K562 (cell line): Measurements from ENCODE around the gene GCN1. TPM values are rescaled to one million over a fixed set of nuclear protein-coding genes. Genes with fewer than 3 reads are reported as not detected.

Source experiments
- CHD2 ChIP-seq: IDR thresholded peaks from 2 replicates; pipeline ENCODE4 v1.6.1; 2011; ENCODE audit warnings: low read depth, low read length
- ESRRB ChIP-seq: fragments of 250-450 bp; sonication (Bioruptor Pico); IDR thresholded peaks from 2 replicates; pipeline ENCODE4 v1.5.0; 2020; ENCODE audit warnings: mild to moderate bottlenecking, moderate library complexity, borderline replicate concordance
- HDAC8 ChIP-seq: fragments of 450-650 bp; IDR thresholded peaks from 2 replicates; pipeline ENCODE4 v1.6.1; 2016; ENCODE audit warnings: mild to moderate bottlenecking, missing genetic modification characterization, moderate library complexity, missing compliant biosample characterization
- MAFF ChIP-seq: IDR thresholded peaks from 2 replicates; pipeline ENCODE4 v1.6.1; 2012; ENCODE audit warnings: low read length, improper control_type of control experiment
- MECOM ChIP-seq: fragments of 250-450 bp; sonication (Bioruptor Pico); IDR thresholded peaks from 2 replicates; pipeline ENCODE4 v1.8.0; 2022; ENCODE audit warnings: inconsistent platforms
- MTA3 ChIP-seq: fragments of 450-650 bp; formaldehyde crosslinking; IDR thresholded peaks from 2 replicates; pipeline ENCODE4 v1.6.1; 2017; ENCODE audit warnings: mild to moderate bottlenecking, borderline replicate concordance
- NFE2L1 ChIP-seq: fragments of 450-650 bp; IDR thresholded peaks from 2 replicates; pipeline ENCODE4 v1.6.1; 2016; ENCODE audit warnings: missing genetic modification characterization, low read depth, mild to moderate bottlenecking, missing compliant biosample characterization, moderate library complexity, borderline replicate concordance
- PPARD ChIP-seq: fragments of 250-450 bp; sonication (Bioruptor Pico); IDR thresholded peaks from 2 replicates; pipeline ENCODE4 v1.8.0; 2022; ENCODE audit warnings: inconsistent platforms, mild to moderate bottlenecking, moderate library complexity
- RAD21 ChIP-seq, 2 experiments: fragments of 250-450 bp in 1 of 2; fragments of 450-650 bp in 1 of 2; sonication (Bioruptor Pico) in 1 of 2; formaldehyde crosslinking in 1 of 2; IDR thresholded peaks in 1 of 2; conservative IDR thresholded peaks in 1 of 2; 2 replicates each; pipeline versions ENCODE4 v1.4.0 to v1.8.0; 2020 to 2022; ENCODE audit warnings: mild to moderate bottlenecking in 2 of 2, moderate library complexity in 1 of 2
- SIRT6 ChIP-seq: IDR thresholded peaks from one replicate; pipeline ENCODE4 v1.6.1; 2012; ENCODE audit warnings: low read depth, mild to moderate bottlenecking, control low read depth, inconsistent platforms, low read length, moderate library complexity
- SMARCA5 ChIP-seq: fragments of 450-650 bp; IDR thresholded peaks from 2 replicates; pipeline ENCODE4 v1.6.1; 2016
- SREBF1 ChIP-seq: fragments of 150-350 bp; IDR thresholded peaks from 2 replicates; pipeline ENCODE4 v1.6.1; 2014; ENCODE audit warnings: antibody characterized with exemption, low read depth, low read length, borderline replicate concordance
- TCF7L2 ChIP-seq: fragments of 150-350 bp; IDR thresholded peaks from 2 replicates; pipeline ENCODE4 v1.6.1; 2016; ENCODE audit warnings: low read depth, mild to moderate bottlenecking, low read length, moderate library complexity
- THRAP3 ChIP-seq: fragments of 450-650 bp; IDR thresholded peaks from 2 replicates; pipeline ENCODE4 v1.6.1; 2016; ENCODE audit warnings: mild to moderate bottlenecking, inconsistent platforms, borderline replicate concordance
- ZNF140 ChIP-seq: fragments of 250-450 bp; sonication (Bioruptor Pico); IDR thresholded peaks from 2 replicates; pipeline ENCODE4 v1.8.0; 2021; ENCODE audit warnings: moderate library complexity, mild to moderate bottlenecking, inconsistent platforms
- ZNF354B ChIP-seq: fragments of 250-450 bp; sonication (Bioruptor Pico); IDR thresholded peaks from 2 replicates; pipeline ENCODE4 v1.4.0; 2020
- ZNF431 ChIP-seq: sonication (generic); formaldehyde crosslinking; IDR thresholded peaks from 2 replicates; pipeline ENCODE4 v1.8.0; 2022; ENCODE audit warnings: mild to moderate bottlenecking, missing genetic modification reagents
- ZNF584 ChIP-seq: fragments of 200-800 bp; sonication (Bioruptor generic); IDR thresholded peaks from 2 replicates; pipeline ENCODE4 v1.6.1; 2016; ENCODE audit warnings: low read depth, mild to moderate bottlenecking, missing genetic modification characterization, missing compliant biosample characterization
- ZNF764 ChIP-seq: fragments of 250-450 bp; sonication (Bioruptor Pico); IDR thresholded peaks from 2 replicates; pipeline ENCODE4 v1.4.0; 2020; ENCODE audit warnings: low read depth, mild to moderate bottlenecking, moderate library complexity
- polyA plus RNA-seq, 8 experiments: library from polyadenylated mRNA; depleted of rRNA in 4 of 8; stranded (reverse) in 5 of 8; unstranded in 3 of 8; fragments of >200 nt; fragmentation: Nextera tagmentation in 2 of 8; fragmentation: Illumina TruSeq in 1 of 8; extraction: Ambion mirVana in 2 of 8; extraction: Trizol in 1 of 8; gene quantifications; 2 replicates each; pipeline versions ENCODE4 v1.2.1 to v1.2.3, GENCODE V29; 2011 to 2014; ENCODE audit warnings: inconsistent platforms in 1 of 8, missing spikeins in 1 of 8
- total RNA-seq, 7 experiments: library from RNA; depleted of rRNA in 6 of 7; stranded (reverse); fragments of >200 nt in 6 of 7; fragmentation: Illumina TruSeq in 2 of 7; extraction: Trizol in 2 of 7; gene quantifications; 2 replicates each; pipeline versions ENCODE4 v1.2.1 to v1.2.3, GENCODE V29; 2011 to 2021; ENCODE audit warnings: low replicate concordance in 1 of 7
- TF ChIP-seq, protein P1 (sequence below): sonication (generic); formaldehyde crosslinking; IDR thresholded peaks from 2 replicates; pipeline ENCODE4 v1.8.0; 2022; ENCODE audit warnings: mild to moderate bottlenecking, missing genetic modification reagents
- TF ChIP-seq, protein P2 (sequence below): fragments of 250-450 bp; sonication (Bioruptor Pico); IDR thresholded peaks from 2 replicates; pipeline ENCODE4 v1.4.0; 2020; ENCODE audit warnings: mild to moderate bottlenecking, moderate library complexity
- TF ChIP-seq, protein P3 (sequence below): fragments of 450-650 bp; formaldehyde crosslinking; IDR thresholded peaks from 2 replicates; pipeline ENCODE4 v1.4.0; 2020; ENCODE audit warnings: mild to moderate bottlenecking, moderate library complexity
- TF ChIP-seq, protein P4 (sequence below): sonication (generic); formaldehyde crosslinking; IDR thresholded peaks from 2 replicates; pipeline ENCODE4 v1.5.0; 2020; ENCODE audit warnings: missing genetic modification reagents

Gene GCN1
- total and polyA plus RNA-seq, 9 of the 15 experiments (the other 6 are each of a cell fraction or from before 2014, with no cell fraction given): 11.9 to 190 (median 51.7) TPM

DNA sequence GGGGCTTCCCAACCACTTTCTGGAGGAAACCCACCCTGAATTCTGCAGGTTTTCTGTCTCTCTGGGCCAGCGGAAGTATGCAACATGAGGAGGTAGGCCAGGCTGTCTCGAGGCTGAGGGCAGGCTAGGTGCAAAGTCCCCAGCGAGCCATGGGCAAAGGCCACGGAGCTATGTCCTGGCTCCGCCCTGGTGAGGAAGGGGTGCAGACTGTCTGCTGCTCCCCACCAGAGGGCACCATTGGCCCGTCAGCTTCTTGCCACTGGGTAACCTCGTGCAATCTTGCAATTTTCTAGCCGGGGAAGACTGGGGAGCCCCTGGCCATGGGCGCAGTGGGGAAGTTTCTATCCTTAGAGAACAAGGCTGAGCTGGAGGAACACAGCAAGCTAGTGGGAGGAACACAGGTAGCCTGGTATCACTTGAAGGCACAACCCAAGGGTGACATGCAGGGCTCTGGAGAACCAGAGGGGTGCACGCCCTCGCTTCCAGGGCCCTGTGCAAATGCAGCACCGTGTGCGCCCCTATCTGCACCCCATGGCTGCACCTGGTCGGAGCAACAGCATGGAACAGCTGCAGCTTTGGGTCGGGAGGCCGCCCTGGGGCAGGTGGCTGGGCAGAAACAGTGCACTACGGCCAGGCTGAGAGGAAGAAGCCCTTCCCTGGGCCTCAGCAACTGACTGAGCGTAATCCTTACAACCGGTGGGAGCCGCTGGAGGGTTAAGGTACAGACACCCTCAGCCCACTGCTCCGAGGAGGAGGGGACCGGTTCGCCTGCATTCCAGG, 34.0 kb upstream of the GCN1 start (continued):
- TF ChIP-seq NFE2L1 (tag) (no peak), MAFF (0 out of 2 replicates have a peak, but pooled peaks have one; percentile 12), ESRRB (CRISPR knock-in tag) (no peak), ZNF354B (no peak), PPARD (no peak), MTA3 (no peak), ZNF584 (no peak), ZNF140 (CRISPR knock-in tag) (no peak), SMARCA5 (no peak), ZNF764 (CRISPR knock-in tag) (no peak), MECOM (CRISPR knock-in tag) (no peak), HDAC8 (tag) (no peak), THRAP3 (no peak), SREBF1 (no peak), TCF7L2 (no peak), CHD2 (no peak), SIRT6 (no peak), ZNF431 (CRISPR knock-in tag) (0 out of 2 replicates have a peak, but pooled peaks have one; percentile 51), RAD21 (CRISPR knock-in tag; conservative IDR thresholded peaks at IDR 0.05 in 1 of 2, IDR thresholded peaks at IDR 0.05 in 1 of 2) (peak; percentile 98 to 99)
- TF ChIP-seq, protein P1, sequence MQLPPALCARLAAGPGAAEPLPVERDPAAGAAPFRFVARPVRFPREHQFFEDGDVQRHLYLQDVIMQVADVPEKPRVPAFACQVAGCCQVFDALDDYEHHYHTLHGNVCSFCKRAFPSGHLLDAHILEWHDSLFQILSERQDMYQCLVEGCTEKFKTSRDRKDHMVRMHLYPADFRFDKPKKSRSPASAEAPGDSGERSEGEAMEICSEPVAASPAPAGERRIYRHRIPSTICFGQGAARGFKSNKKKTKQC (CRISPR knock-in tag): 0 out of 2 replicates have a peak, but pooled peaks have one; percentile 52
- TF ChIP-seq, protein P2, sequence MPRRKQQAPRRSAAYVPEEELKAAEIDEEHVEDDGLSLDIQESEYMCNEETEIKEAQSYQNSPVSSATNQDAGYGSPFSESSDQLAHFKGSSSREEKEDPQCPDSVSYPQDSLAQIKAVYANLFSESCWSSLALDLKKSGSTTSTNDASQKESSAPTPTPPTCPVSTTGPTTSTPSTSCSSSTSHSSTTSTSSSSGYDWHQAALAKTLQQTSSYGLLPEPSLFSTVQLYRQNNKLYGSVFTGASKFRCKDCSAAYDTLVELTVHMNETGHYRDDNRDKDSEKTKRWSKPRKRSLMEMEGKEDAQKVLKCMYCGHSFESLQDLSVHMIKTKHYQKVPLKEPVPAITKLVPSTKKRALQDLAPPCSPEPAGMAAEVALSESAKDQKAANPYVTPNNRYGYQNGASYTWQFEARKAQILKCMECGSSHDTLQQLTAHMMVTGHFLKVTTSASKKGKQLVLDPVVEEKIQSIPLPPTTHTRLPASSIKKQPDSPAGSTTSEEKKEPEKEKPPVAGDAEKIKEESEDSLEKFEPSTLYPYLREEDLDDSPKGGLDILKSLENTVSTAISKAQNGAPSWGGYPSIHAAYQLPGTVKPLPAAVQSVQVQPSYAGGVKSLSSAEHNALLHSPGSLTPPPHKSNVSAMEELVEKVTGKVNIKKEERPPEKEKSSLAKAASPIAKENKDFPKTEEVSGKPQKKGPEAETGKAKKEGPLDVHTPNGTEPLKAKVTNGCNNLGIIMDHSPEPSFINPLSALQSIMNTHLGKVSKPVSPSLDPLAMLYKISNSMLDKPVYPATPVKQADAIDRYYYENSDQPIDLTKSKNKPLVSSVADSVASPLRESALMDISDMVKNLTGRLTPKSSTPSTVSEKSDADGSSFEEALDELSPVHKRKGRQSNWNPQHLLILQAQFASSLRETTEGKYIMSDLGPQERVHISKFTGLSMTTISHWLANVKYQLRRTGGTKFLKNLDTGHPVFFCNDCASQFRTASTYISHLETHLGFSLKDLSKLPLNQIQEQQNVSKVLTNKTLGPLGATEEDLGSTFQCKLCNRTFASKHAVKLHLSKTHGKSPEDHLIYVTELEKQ (CRISPR knock-in tag): no peak
- TF ChIP-seq, protein P3, sequence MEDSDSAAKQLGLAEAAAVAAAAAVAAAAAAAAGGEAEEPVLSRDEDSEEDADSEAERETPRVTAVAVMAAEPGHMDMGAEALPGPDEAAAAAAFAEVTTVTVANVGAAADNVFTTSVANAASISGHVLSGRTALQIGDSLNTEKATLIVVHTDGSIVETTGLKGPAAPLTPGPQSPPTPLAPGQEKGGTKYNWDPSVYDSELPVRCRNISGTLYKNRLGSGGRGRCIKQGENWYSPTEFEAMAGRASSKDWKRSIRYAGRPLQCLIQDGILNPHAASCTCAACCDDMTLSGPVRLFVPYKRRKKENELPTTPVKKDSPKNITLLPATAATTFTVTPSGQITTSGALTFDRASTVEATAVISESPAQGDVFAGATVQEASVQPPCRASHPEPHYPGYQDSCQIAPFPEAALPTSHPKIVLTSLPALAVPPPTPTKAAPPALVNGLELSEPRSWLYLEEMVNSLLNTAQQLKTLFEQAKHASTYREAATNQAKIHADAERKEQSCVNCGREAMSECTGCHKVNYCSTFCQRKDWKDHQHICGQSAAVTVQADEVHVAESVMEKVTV (CRISPR knock-in tag): peak; percentile 98
- TF ChIP-seq, protein P4, sequence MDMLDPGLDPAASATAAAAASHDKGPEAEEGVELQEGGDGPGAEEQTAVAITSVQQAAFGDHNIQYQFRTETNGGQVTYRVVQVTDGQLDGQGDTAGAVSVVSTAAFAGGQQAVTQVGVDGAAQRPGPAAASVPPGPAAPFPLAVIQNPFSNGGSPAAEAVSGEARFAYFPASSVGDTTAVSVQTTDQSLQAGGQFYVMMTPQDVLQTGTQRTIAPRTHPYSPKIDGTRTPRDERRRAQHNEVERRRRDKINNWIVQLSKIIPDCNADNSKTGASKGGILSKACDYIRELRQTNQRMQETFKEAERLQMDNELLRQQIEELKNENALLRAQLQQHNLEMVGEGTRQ (CRISPR knock-in tag): no peak
